Stimulated activated CD4-positive, alpha-beta T cell treated with anti-CD3 and anti-CD28 coated beads, Interleukin-4, amount 100 ng/mL, for 48 hours (primary cell): ENCODE data around the gene CCDC68.

Experiments used
- DNase-seq, 2 donors: peaks; one replicate each; pipeline ENCODE4 v3.0.0-alpha.2; 2020; ENCODE audit warnings: low read depth in 2 of 2

CCDC68 gene

GRCh38 chr18:54919412-54919811 lies 39.8 kb downstream of the CCDC68 start:
- DNase-seq: no peak

- no peak for DNase-seq
These were observed 41.2 kb downstream of the CCDC68 start for GRCh38 chr18:54918060-54918459.

GRCh38 chr18:54916507-54916906 lies 42.8 kb downstream of the CCDC68 start:
- DNase-seq: no peak

- DNase-seq: no peak
These were observed 44.4 kb downstream of the CCDC68 start for GRCh38 chr18:54914816-54915215.

- no peak for DNase-seq
These were observed 47.7 kb downstream of the CCDC68 start for GRCh38 chr18:54911551-54911950.

GRCh38 chr18:54910161-54910919 lies 48.9 kb downstream of the CCDC68 start:
- DNase-seq: no peak

- DNase-seq: no peak
These were observed 49.7 kb downstream of the CCDC68 start for GRCh38 chr18:54909538-54909937.

- no peak for DNase-seq
These were observed 52.7 kb downstream of the CCDC68 start for GRCh38 chr18:54906331-54907185.

GRCh38 chr18:54905629-54906028 lies 53.6 kb downstream of the CCDC68 start:
- no peak for DNase-seq

GRCh38 chr18:54904581-54904980 lies 54.7 kb downstream of the CCDC68 start:
- no peak for DNase-seq

GRCh38 chr18:54900290-54900689 lies 59.0 kb downstream of the CCDC68 start:
- no peak for DNase-seq

GRCh38 chr18:54899500-54899899 lies 59.8 kb downstream of the CCDC68 start:
- DNase-seq: no peak

GRCh38 chr18:54888933-54889332 lies 70.3 kb downstream of the CCDC68 start:
- no peak for DNase-seq

GRCh38 chr18:54888378-54888777 lies 70.9 kb downstream of the CCDC68 start:
- DNase-seq: no peak

- no peak for DNase-seq
These were observed 75.3 kb downstream of the CCDC68 start for GRCh38 chr18:54883816-54884604.

GRCh38 chr18:54882318-54882717 lies 76.9 kb downstream of the CCDC68 start:
- DNase-seq: no peak

- no peak for DNase-seq
These were observed 78.0 kb downstream of the CCDC68 start for GRCh38 chr18:54881229-54881768.

GRCh38 chr18:54880395-54881105 lies 78.7 kb downstream of the CCDC68 start:
- no peak for DNase-seq

- DNase-seq: no peak
These were observed 79.6 kb downstream of the CCDC68 start for GRCh38 chr18:54879691-54880090.

GRCh38 chr18:54878659-54879358 lies 80.5 kb downstream of the CCDC68 start:
- no peak for DNase-seq

GRCh38 chr18:54878159-54878622 lies 81.1 kb downstream of the CCDC68 start:
- no peak for DNase-seq
